ENCODE results near the gene FYCO1. TPM values are rescaled to one million over a fixed set of nuclear protein-coding genes. Genes with fewer than 3 reads are reported as not detected.

The FYCO1 gene
- total RNA-seq, 6 donors from 2014 or later = 37.5 to 84.9 (median 45.3) TPM

DNA sequence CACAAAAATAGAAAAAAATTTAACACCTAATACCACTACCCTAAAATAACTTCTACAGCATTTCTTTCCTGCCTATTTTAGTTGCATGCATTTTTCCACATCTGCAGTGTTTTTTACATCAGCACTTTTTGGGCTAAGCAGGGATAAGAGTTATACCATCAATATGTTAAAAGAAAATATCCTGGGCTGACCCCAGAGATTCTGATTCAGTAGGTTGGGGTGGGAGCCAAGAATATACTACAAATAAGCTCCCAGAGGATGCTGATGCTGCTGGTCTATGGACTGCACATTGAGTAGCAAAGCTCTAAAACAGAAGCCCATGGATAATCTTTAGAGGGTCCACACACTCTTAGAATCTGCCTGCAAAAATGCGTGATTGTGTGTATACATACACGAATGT, 14.8 kb downstream of the FYCO1 start:
- H3K4me1 ChIP-seq = peaks cover 13 to 46% (median 17%) of the 10 kb centered on the region in 4 donors
- no peak for ATAC-seq (ENCODE audit: low FRiP score in 2 of 2)
- H3K9me3 ChIP-seq = no peaks in the 10 kb centered on the region
- no peak overlapping the region for H3K27ac ChIP-seq
- TF ChIP-seq EP300 (IDR thresholded peaks at IDR 0.05) (no peak), POLR2A (IDR thresholded peaks at IDR 0.05) (no peak), POLR2AphosphoS5 (IDR thresholded peaks at IDR 0.05) (no peak)
- TF ChIP-seq, protein P1, sequence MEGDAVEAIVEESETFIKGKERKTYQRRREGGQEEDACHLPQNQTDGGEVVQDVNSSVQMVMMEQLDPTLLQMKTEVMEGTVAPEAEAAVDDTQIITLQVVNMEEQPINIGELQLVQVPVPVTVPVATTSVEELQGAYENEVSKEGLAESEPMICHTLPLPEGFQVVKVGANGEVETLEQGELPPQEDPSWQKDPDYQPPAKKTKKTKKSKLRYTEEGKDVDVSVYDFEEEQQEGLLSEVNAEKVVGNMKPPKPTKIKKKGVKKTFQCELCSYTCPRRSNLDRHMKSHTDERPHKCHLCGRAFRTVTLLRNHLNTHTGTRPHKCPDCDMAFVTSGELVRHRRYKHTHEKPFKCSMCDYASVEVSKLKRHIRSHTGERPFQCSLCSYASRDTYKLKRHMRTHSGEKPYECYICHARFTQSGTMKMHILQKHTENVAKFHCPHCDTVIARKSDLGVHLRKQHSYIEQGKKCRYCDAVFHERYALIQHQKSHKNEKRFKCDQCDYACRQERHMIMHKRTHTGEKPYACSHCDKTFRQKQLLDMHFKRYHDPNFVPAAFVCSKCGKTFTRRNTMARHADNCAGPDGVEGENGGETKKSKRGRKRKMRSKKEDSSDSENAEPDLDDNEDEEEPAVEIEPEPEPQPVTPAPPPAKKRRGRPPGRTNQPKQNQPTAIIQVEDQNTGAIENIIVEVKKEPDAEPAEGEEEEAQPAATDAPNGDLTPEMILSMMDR (IDR thresholded peaks at IDR 0.05) = no peak
- H3K36me3 ChIP-seq = peaks cover 14 to 78% (median 47%) of the 10 kb centered on the region in 4 donors
- WGBS, 2 donors = 83 to 98% methylated on average over 2 of the region's 2 CpGs
- no peak for DNase-seq
- no peaks in the 10 kb centered on the region for H3K27me3 ChIP-seq
- no peak overlapping the region for H3K4me3 ChIP-seq

DNA sequence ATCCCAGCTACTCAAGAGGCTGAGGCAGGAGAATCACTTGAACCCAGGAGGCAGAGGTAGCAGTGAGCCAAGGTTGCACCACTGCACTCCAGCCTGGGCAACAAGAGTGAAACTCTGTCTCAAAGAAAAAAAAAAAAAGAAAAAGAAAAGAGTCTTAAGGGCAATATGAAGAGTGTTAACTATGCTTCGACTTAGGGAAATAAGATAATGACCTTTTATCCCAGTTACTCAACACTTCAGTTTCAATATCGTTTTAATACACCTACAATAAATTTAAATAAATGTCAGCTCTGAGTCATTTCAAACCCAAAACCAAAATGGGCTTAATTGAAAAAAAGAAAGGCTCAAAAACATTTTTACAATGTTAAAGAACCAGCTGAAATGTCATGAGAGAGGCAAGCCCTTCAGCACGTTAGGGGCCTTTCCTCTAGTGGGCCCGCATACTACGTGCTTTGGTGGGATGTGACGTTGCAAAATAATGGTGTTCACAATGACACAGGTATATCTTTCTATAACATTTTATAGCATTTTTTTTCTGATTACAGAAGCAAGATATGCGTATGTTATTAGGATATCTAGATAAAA, 15.3 kb downstream of the FYCO1 start:
- DNase-seq = no peak
- peaks cover 14 to 83% (median 48%) of the 10 kb centered on the region in 4 donors for H3K36me3 ChIP-seq
- no peak for ATAC-seq (ENCODE audit: low FRiP score in 2 of 2)
- peak overlapping the region in 3 of 4 donors; percentile 19 to 64 (median 63) for H3K27ac ChIP-seq
- peaks cover 9 to 45% (median 14%) of the 10 kb centered on the region in 4 donors for H3K4me1 ChIP-seq
- no peak overlapping the region for H3K4me3 ChIP-seq
- 82 to 87% methylated on average over 7 of the region's 7 CpGs for WGBS, 2 donors
- H3K9me3 ChIP-seq = no peaks in the 10 kb centered on the region
- TF ChIP-seq POLR2A (IDR thresholded peaks at IDR 0.05) (no peak), POLR2AphosphoS5 (IDR thresholded peaks at IDR 0.05) (no peak), EP300 (IDR thresholded peaks at IDR 0.05) (no peak)
- TF ChIP-seq, protein P1 (IDR thresholded peaks at IDR 0.05) = no peak
- no peaks in the 10 kb centered on the region for H3K27me3 ChIP-seq

DNA sequence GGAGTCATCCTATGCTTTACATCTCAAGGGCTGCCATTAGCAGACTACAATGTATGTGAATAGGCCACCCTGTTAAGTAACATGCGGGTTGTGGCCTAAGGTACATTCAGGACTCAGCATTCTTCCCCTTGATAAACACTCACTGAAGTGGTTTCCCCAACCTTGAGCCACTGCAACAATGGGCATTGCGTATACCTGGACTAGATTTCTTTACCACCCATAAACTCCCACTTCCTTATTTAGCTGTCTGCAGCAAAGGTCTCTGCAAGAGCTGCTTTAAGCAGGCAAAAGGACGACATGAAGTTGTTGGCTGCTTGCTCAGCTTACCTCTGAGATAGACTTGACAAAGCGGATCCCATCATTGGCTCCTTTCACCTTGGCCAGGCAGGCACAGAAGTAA, 16.2 kb downstream of the FYCO1 start:
- H3K36me3 ChIP-seq = peaks cover 14 to 88% (median 52%) of the 10 kb centered on the region in 4 donors
- H3K9me3 ChIP-seq = no peaks in the 10 kb centered on the region
- TF ChIP-seq POLR2A (IDR thresholded peaks at IDR 0.05) (no peak), POLR2AphosphoS5 (IDR thresholded peaks at IDR 0.05) (no peak), EP300 (IDR thresholded peaks at IDR 0.05) (no peak)
- TF ChIP-seq, protein P1 (IDR thresholded peaks at IDR 0.05) = no peak
- peaks cover 5 to 36% (median 10%) of the 10 kb centered on the region in 4 donors for H3K4me1 ChIP-seq
- peak in 1 of 2 donors; percentile 28 for ATAC-seq (ENCODE audit: low FRiP score in 2 of 2)
- H3K4me3 ChIP-seq = no peak overlapping the region
- DNase-seq = peak in 1 of 2 donors; percentile 52
- no peaks in the 10 kb centered on the region for H3K27me3 ChIP-seq
- peak overlapping the region in 3 of 4 donors; percentile 19 to 64 (median 63) for H3K27ac ChIP-seq
- 70 to 76% methylated on average over 4 of the region's 4 CpGs for WGBS, 2 donors

DNA sequence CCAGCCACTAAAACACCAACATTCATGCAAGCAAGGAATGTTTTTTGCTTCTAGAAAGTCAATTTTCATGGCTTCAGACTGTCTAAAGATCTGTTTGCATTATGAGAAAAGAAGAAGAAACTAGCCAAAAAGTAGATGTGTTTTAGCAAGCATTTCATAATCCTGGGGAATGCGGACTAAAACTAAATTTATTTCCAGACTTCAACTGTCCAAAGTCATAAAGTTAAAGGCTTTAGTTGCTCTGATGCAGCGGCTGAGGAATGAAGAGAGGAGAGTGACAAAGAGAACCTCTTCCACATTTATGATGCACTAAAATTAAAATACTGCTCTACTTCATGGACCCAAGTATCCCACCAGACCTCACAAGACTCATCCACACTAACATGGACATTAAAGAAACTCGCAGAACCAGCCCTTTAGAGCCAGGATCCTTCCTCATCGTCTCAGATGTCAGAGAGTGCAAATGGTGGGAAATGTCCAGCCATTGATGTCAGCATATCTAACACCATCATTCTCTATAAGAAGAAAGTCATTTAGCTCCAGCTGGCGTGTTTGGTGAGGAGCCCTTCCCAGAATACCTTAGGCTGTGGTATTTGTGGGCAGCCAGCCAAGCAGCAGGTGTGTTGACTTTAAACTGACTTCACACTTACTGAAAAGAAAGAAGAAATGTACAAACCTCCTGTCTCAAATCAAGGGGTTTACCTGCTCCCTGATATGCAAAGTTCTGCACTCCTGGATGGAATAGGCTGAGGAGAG, 17.4 kb downstream of the FYCO1 start:
- no peak overlapping the region for H3K4me3 ChIP-seq
- peaks cover 6 to 39% (median 12%) of the 10 kb centered on the region in 4 donors for H3K4me1 ChIP-seq
- WGBS, 2 donors = 61 to 85% methylated on average over 5 of the region's 5 CpGs
- peak in 1 of 2 donors; percentile 87 for DNase-seq
- peaks cover 14 to 87% (median 43%) of the 10 kb centered on the region in 4 donors for H3K36me3 ChIP-seq
- peak overlapping the region; percentile 25 to 66 (median 48) for H3K27ac ChIP-seq
- H3K9me3 ChIP-seq = no peaks in the 10 kb centered on the region
- no peak for TF ChIP-seq POLR2A (IDR thresholded peaks at IDR 0.05)
- TF ChIP-seq POLR2AphosphoS5 (IDR thresholded peaks at IDR 0.05) = peak in 1 of 2 donors; percentile 27
- TF ChIP-seq EP300 (IDR thresholded peaks at IDR 0.05) = peak in 1 of 4 donors; percentile 57
- ATAC-seq (ENCODE audit: low FRiP score in 2 of 2) = peak; percentile 38 to 74
- no peaks in the 10 kb centered on the region for H3K27me3 ChIP-seq
